ENCODE measurements around the gene BMP7.

Gene BMP7

DNA sequence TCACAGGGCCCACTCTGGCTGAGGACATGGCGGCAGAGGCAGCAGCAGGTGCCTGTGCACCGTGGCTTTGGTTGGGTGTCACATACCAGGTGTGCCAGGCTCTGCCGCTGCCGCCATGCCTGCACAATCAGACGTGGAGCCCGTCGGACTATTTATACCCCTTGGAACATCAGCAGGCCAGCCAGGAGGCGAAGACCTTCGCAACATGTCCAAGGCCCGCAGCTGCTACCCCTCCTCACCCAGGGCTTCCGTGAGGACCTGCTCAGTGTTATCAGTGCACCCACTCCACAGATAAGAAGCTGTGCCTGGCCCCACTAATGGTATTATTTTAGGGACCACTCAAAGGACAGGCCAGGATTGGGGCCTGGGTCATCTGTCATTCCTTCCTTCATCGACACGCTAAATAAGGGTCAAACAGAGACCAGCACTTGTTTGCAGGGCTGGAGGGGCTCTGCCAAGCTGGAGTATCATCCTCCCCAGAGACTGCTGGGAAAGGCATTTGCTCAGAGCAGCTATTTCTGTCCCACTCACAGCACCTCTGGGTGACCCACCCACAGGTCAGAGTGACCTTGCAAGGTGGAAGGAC, 109.2 kb downstream of the BMP7 start:
- TF ChIP-seq, protein P1, sequence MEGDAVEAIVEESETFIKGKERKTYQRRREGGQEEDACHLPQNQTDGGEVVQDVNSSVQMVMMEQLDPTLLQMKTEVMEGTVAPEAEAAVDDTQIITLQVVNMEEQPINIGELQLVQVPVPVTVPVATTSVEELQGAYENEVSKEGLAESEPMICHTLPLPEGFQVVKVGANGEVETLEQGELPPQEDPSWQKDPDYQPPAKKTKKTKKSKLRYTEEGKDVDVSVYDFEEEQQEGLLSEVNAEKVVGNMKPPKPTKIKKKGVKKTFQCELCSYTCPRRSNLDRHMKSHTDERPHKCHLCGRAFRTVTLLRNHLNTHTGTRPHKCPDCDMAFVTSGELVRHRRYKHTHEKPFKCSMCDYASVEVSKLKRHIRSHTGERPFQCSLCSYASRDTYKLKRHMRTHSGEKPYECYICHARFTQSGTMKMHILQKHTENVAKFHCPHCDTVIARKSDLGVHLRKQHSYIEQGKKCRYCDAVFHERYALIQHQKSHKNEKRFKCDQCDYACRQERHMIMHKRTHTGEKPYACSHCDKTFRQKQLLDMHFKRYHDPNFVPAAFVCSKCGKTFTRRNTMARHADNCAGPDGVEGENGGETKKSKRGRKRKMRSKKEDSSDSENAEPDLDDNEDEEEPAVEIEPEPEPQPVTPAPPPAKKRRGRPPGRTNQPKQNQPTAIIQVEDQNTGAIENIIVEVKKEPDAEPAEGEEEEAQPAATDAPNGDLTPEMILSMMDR (conservative IDR thresholded peaks at IDR 0.05; ENCODE audit: low read length) = no peak
- no peak overlapping the region for H3K4me3 ChIP-seq (ENCODE audit: low read length)
- DNase-seq (ENCODE audit: low read depth) = no peak

DNA sequence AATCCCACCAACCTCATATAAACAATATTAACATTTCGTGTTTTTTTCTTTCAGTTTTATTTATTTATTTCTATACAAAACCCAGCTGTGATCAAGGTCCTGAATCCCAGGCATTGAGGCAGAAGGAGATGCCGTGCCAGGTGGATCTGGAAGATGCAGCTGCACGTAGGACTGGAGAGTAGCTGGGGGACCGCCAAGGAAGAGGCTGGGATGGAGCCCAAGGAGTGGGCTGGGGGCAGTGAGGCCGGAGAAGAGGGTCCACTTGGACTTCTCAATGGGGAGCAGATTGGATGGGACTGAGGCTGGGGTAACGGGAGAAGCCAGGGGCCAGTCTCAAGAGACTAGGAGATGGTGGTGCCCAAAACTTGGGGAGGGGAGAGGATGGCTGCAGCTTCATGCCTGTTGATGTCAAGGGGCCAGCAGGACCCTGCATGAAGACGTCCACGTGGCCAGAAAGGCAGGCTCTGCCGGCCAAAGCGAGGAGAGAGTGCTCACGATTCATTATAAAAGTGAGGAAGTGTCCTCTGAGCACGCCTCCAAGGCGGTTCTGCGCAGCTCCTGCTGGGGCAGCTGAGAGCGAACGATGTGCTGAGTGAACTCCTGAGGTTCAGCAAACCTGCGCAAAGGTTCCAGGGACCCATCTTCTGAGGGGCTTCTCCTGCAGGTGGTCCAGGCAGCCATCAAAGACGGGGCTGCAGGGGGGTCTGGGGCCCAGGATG, 110.3 kb downstream of the BMP7 start:
- DNase-seq (ENCODE audit: low read depth) = no peak
- TF ChIP-seq, protein P1 (conservative IDR thresholded peaks at IDR 0.05; ENCODE audit: low read length) = no peak
- H3K4me3 ChIP-seq (ENCODE audit: low read length) = no peak overlapping the region

DNA sequence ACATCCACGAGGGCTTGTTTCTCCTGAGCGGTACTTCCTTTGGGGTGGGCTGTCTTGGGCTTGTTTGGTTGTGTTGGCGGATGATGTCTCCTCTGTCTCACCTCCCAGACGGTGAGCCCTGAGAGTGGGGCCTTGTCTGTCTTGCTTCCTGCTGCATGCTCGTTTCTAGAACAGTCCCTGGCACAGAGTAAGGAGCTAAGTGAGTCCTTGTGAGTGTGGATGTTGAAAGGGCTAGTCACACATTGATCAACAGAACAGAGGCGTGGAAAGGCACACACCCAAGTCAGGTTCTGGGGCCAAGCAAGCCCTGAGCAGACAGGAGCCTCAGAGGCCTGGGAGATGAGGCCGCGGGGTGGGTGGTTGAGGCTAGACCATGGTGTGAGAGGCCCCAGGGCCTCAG, 111.0 kb downstream of the BMP7 start:
- no peak for DNase-seq (ENCODE audit: low read depth)
- no peak overlapping the region for H3K4me3 ChIP-seq (ENCODE audit: low read length)
- TF ChIP-seq, protein P1 (conservative IDR thresholded peaks at IDR 0.05; ENCODE audit: low read length) = no peak

DNA sequence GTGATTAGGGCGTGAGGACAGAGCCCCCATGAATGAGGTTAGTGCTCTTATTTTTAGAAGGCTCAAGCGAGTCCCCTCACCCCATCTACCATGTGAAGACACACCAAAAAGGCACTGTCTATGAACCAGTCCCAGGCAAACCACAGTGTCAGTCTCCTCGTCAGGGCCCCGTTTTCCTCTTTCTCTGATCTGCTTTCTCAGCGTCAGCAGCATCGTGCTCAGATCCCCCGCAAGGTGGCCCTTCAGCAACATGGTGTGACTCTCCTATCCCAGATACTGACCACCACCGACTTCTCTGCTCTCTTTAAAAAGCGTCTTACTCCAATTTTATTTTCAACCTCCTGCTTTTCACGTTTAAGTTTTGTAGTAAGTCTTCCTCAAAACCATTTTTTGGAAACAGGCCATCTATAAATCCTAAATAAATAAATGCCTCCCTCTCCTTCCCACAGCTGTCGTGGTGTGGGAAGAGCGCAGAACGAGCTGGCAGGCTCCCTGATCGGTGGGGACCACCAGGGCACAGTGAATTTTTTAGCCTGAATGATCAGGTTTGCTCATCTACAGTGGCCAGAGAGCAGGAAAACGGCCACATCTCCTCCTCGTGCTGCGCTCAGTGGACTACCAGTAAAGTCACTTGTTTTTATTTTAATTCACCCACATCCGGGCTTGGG, 113.1 kb downstream of the BMP7 start:
- no peak overlapping the region for H3K4me3 ChIP-seq (ENCODE audit: low read length)
- TF ChIP-seq, protein P1 (conservative IDR thresholded peaks at IDR 0.05; ENCODE audit: low read length) = no peak

GRCh38 chr20:57152557-57152956, 113.9 kb downstream of the BMP7 start:
- TF ChIP-seq, protein P1 (conservative IDR thresholded peaks at IDR 0.05; ENCODE audit: low read length) = no peak
- H3K4me3 ChIP-seq (ENCODE audit: low read length) = no peak overlapping the region
- no peak for DNase-seq (ENCODE audit: low read depth)

More for the DNA sequence above, 113.1 kb downstream of the BMP7 start:
- no peak for DNase-seq (ENCODE audit: low read depth)

DNA sequence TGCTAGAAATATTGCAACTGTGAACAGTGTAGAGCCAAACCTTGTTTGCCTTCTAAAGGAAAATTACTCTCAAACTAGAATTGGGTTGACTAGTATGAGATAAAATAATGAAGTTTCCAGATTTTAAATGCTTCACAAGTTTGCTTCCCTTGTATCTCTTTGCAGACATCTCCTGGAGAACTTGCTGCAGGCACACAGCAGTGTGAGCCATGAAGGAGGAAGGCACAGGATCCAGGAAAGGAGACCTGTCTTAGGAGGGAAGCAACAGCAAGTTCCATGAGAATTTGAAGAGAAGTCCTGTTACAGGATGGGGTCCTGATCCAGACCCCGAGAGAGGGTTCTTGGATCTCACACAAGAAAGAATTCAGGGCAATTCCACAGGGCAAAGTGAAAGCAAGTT, 115.9 kb downstream of the BMP7 start:
- H3K4me3 ChIP-seq (ENCODE audit: low read length) = no peak overlapping the region
- TF ChIP-seq, protein P1 (conservative IDR thresholded peaks at IDR 0.05; ENCODE audit: low read length) = no peak
- DNase-seq (ENCODE audit: low read depth) = no peak

Data from AG10803 (cell line).